A549 (cell line): ENCODE measurements around the gene PTPRCAP.
"Not testable (repeated sequence)": the region's sequence is repeated elsewhere in the genome, so short reads cannot be mapped to it uniquely, and the experiment has no call there.

ENCODE experiments used
- BHLHE40 ChIP-seq: IDR thresholded peaks from 2 replicates; pipeline ENCODE4 v1.6.1; 2012; ENCODE audit warnings: low read depth, low read length, inconsistent platforms
- CEBPB ChIP-seq, 2 experiments: fragments of >200 bp in 1 of 2; sonication (Bioruptor Twin) in 1 of 2; formaldehyde crosslinking in 1 of 2; IDR thresholded peaks; 2 replicates each; pipeline ENCODE4 v1.6.1; 2012 to 2016
- CHD2 ChIP-seq: fragments of 150-350 bp; IDR thresholded peaks from 2 replicates; pipeline ENCODE4 v1.6.1; 2014; ENCODE audit warnings: low read length; ENCODE audit not compliant: partially characterized antibody
- CHD4 ChIP-seq: fragments of 200-600 bp; sonication (generic); IDR thresholded peaks from 2 replicates; pipeline ENCODE4 v1.6.1; 2016; ENCODE audit warnings: antibody characterized with exemption, mild to moderate bottlenecking, borderline replicate concordance
- CTCF ChIP-seq: fragments of >200 bp; sonication (Bioruptor Twin); formaldehyde crosslinking; IDR thresholded peaks from 3 replicates; pipeline ENCODE4 v1.5.1; 2016
- EP300 ChIP-seq, 2 experiments: fragments of >200 bp; sonication (Bioruptor Twin); formaldehyde crosslinking; IDR thresholded peaks; 2 replicates in 1 of 2; 3 replicates in 1 of 2; pipeline ENCODE4 v1.6.1; 2016 to 2017
- HOXA7 ChIP-seq: fragments of 250-450 bp; sonication (Bioruptor Pico); IDR thresholded peaks from 2 replicates; pipeline ENCODE4 v1.5.0; 2020; ENCODE audit warnings: mild to moderate bottlenecking, moderate library complexity
- JUN ChIP-seq, 2 experiments: fragments of >200 bp; sonication (Bioruptor Twin); formaldehyde crosslinking; IDR thresholded peaks; 2 replicates in 1 of 2; 3 replicates in 1 of 2; pipeline ENCODE4 v1.6.1; 2016 to 2017
- MAX ChIP-seq: IDR thresholded peaks from 2 replicates; pipeline ENCODE4 v1.6.1; 2012
- POLR2A ChIP-seq: IDR thresholded peaks from 2 replicates; pipeline ENCODE4 v1.6.1; 2012; ENCODE audit warnings: mild to moderate bottlenecking, low read length
- RFX5 ChIP-seq: fragments of 450-650 bp; IDR thresholded peaks from 2 replicates; pipeline ENCODE4 v1.7.1; 2014; ENCODE audit warnings: antibody characterized with exemption, mild to moderate bottlenecking, moderate library complexity
- SMC3 ChIP-seq: fragments of >200 bp; sonication (Bioruptor Twin); formaldehyde crosslinking; IDR thresholded peaks from 3 replicates; pipeline ENCODE4 v1.6.1; 2018; ENCODE audit warnings: inconsistent platforms
- ZC3H11A ChIP-seq: fragments of 450-650 bp; IDR thresholded peaks from 2 replicates; pipeline ENCODE4 v1.6.1; 2014; ENCODE audit warnings: antibody characterized with exemption, mild to moderate bottlenecking

- not testable (repeated sequence) for TF ChIP-seq CTCF; BHLHE40; RFX5; CHD2; MAX; POLR2A; SMC3; EP300 (IDR thresholded peaks at IDR 0.05); HOXA7 (CRISPR knock-in tag); CEBPB (IDR thresholded peaks at IDR 0.05); ZC3H11A; JUN (IDR thresholded peaks at IDR 0.05); CHD4
Measured at GRCh38 chr11:67465530-67465929, 28.0 kb upstream of the PTPRCAP start.
